ENCODE results near the gene MS4A14. TPM values are rescaled to one million over a fixed set of nuclear protein-coding genes. Genes with fewer than 3 reads are reported as not detected.

MS4A14 gene
- total RNA-seq, 1 experiment from 2014 or later: 1.3 TPM

- no peaks in the 10 kb centered on the region for H3K9me3 ChIP-seq (ENCODE audit: low read length)
- H3K4me2 ChIP-seq (ENCODE audit: low read depth, low read length, poor library complexity, severe bottlenecking): no peak overlapping the region
- H3K27me3 ChIP-seq (ENCODE audit: low read length): no peaks in the 10 kb centered on the region; the same call in 1 of the 2 replicates
- H3K4me3 ChIP-seq (ENCODE audit: low read length): no peak overlapping the region
- no peak overlapping the region for H3K9ac ChIP-seq (ENCODE audit: low read length)
- H4K20me1 ChIP-seq (ENCODE audit: insufficient read depth, low read depth, low read length): no peaks in the 10 kb centered on the region
- H3K9me2 ChIP-seq (replicated peaks; ENCODE audit: insufficient read depth, low read length): no peaks in the 10 kb centered on the region
- no peaks in the 10 kb centered on the region for H3K79me2 ChIP-seq (ENCODE audit: low read length)
- no peaks in the 10 kb centered on the region for H3K36me3 ChIP-seq (ENCODE audit: insufficient read depth, low read length)
- DNase-seq: no peak
- H3K4me1 ChIP-seq (ENCODE audit: low read length): peaks cover 38% of the 10 kb centered on the region
- no peak overlapping the region for H2AFZ ChIP-seq (ENCODE audit: low read length)
- no peak overlapping the region for H3K27ac ChIP-seq (ENCODE audit: low read length)
Measured at GRCh38 chr11:60393016-60393415, 3.2 kb upstream of the MS4A14 start.

GRCh38 chr11:60394666-60395380 lies 1.4 kb upstream of the MS4A14 start:
- Histone ChIP-seq H3K27ac (ENCODE audit: low read length) (no peak overlapping the region), H3K79me2 (ENCODE audit: low read length) (no peaks in the 10 kb centered on the region), H3K9ac (ENCODE audit: low read length) (no peak overlapping the region), H3K36me3 (ENCODE audit: insufficient read depth, low read length) (no peaks in the 10 kb centered on the region), H3K4me3 (ENCODE audit: low read length) (no peak overlapping the region), H3K9me3 (ENCODE audit: low read length) (no peaks in the 10 kb centered on the region), H2AFZ (ENCODE audit: low read length) (no peak overlapping the region), H3K4me2 (ENCODE audit: low read depth, low read length, poor library complexity, severe bottlenecking) (no peak overlapping the region), H3K4me1 (ENCODE audit: low read length) (peaks cover 30% of the 10 kb centered on the region), H3K9me2 (replicated peaks; ENCODE audit: insufficient read depth, low read length) (no peaks in the 10 kb centered on the region), H3K27me3 (ENCODE audit: low read length) (no peaks in the 10 kb centered on the region; the same call in 1 of the 2 replicates), H4K20me1 (ENCODE audit: insufficient read depth, low read depth, low read length) (no peaks in the 10 kb centered on the region)
- no peak for DNase-seq

- H3K36me3 ChIP-seq (ENCODE audit: insufficient read depth, low read length): no peaks in the 10 kb centered on the region
- DNase-seq: peak; percentile 91
- H3K79me2 ChIP-seq (ENCODE audit: low read length): no peaks in the 10 kb centered on the region
- no peaks in the 10 kb centered on the region for H3K9me3 ChIP-seq (ENCODE audit: low read length)
- peak overlapping the region; percentile 34 for H3K4me3 ChIP-seq (ENCODE audit: low read length)
- peak overlapping the region; percentile 33 for H2AFZ ChIP-seq (ENCODE audit: low read length)
- no peaks in the 10 kb centered on the region for H3K9me2 ChIP-seq (replicated peaks; ENCODE audit: insufficient read depth, low read length)
- H4K20me1 ChIP-seq (ENCODE audit: insufficient read depth, low read depth, low read length): no peaks in the 10 kb centered on the region
- H3K4me2 ChIP-seq (ENCODE audit: low read depth, low read length, poor library complexity, severe bottlenecking): peak overlapping the region; percentile 60
- H3K9ac ChIP-seq (ENCODE audit: low read length): peak overlapping the region; percentile 40
- peak overlapping the region; percentile 77 for H3K27ac ChIP-seq (ENCODE audit: low read length)
- no peaks in the 10 kb centered on the region for H3K27me3 ChIP-seq (ENCODE audit: low read length)
- peaks cover 26% of the 10 kb centered on the region for H3K4me1 ChIP-seq (ENCODE audit: low read length)
Measured at GRCh38 chr11:60396799-60397198, 540 bp downstream of the MS4A14 start.

GRCh38 chr11:60420015-60420414 lies 23.8 kb downstream of the MS4A14 start:
- no peak overlapping the region for H3K27ac ChIP-seq (ENCODE audit: low read length)
- H3K79me2 ChIP-seq (ENCODE audit: low read length): no peaks in the 10 kb centered on the region
- no peaks in the 10 kb centered on the region for H3K9me3 ChIP-seq (ENCODE audit: low read length)
- H4K20me1 ChIP-seq (ENCODE audit: insufficient read depth, low read depth, low read length): no peaks in the 10 kb centered on the region
- no peak overlapping the region for H3K4me2 ChIP-seq (ENCODE audit: low read depth, low read length, poor library complexity, severe bottlenecking)
- H3K9ac ChIP-seq (ENCODE audit: low read length): no peak overlapping the region
- no peaks in the 10 kb centered on the region for H3K27me3 ChIP-seq (ENCODE audit: low read length)
- no peaks in the 10 kb centered on the region for H3K36me3 ChIP-seq (ENCODE audit: insufficient read depth, low read length)
- H3K4me3 ChIP-seq (ENCODE audit: low read length): no peak overlapping the region
- DNase-seq: no peak
- H3K4me1 ChIP-seq (ENCODE audit: low read length): peaks cover 12% of the 10 kb centered on the region
- no peak overlapping the region for H2AFZ ChIP-seq (ENCODE audit: low read length)
- H3K9me2 ChIP-seq (replicated peaks; ENCODE audit: insufficient read depth, low read length): no peaks in the 10 kb centered on the region; the same call in 1 of the 2 replicates

- DNase-seq: no peak
- H4K20me1 ChIP-seq (ENCODE audit: insufficient read depth, low read depth, low read length): no peaks in the 10 kb centered on the region
- H3K9ac ChIP-seq (ENCODE audit: low read length): no peak overlapping the region
Measured at GRCh38 chr11:60422609-60423008, 26.4 kb downstream of the MS4A14 start.

GRCh38 chr11:60428517-60428916 lies 32.3 kb downstream of the MS4A14 start:
- no peak overlapping the region for H3K9ac ChIP-seq (ENCODE audit: low read length)
- H3K4me1 ChIP-seq (ENCODE audit: low read length): 0 out of 2 replicates have a peak, but pooled peaks cover 3% of the 10 kb centered on the region
- no peaks in the 10 kb centered on the region for H3K9me3 ChIP-seq (ENCODE audit: low read length)
- H3K79me2 ChIP-seq (ENCODE audit: low read length): no peaks in the 10 kb centered on the region
- H3K36me3 ChIP-seq (ENCODE audit: insufficient read depth, low read length): no peaks in the 10 kb centered on the region
- no peaks in the 10 kb centered on the region for H4K20me1 ChIP-seq (ENCODE audit: insufficient read depth, low read depth, low read length)
- no peaks in the 10 kb centered on the region for H3K27me3 ChIP-seq (ENCODE audit: low read length)
- no peak overlapping the region for H3K4me2 ChIP-seq (ENCODE audit: low read depth, low read length, poor library complexity, severe bottlenecking)
- H3K4me3 ChIP-seq (ENCODE audit: low read length): no peak overlapping the region
- no peaks in the 10 kb centered on the region for H3K9me2 ChIP-seq (replicated peaks; ENCODE audit: insufficient read depth, low read length)
- no peak for DNase-seq
- H2AFZ ChIP-seq (ENCODE audit: low read length): no peak overlapping the region
- no peak overlapping the region for H3K27ac ChIP-seq (ENCODE audit: low read length)

More at GRCh38 chr11:60422609-60423008, 26.4 kb downstream of the MS4A14 start:
- H2AFZ ChIP-seq (ENCODE audit: low read length): no peak overlapping the region
- no peak overlapping the region for H3K27ac ChIP-seq (ENCODE audit: low read length)
- H3K9me2 ChIP-seq (replicated peaks; ENCODE audit: insufficient read depth, low read length): no peaks in the 10 kb centered on the region
- H3K4me1 ChIP-seq (ENCODE audit: low read length): peaks cover under 1% of the 10 kb centered on the region; the same call in 1 of the 2 replicates
- H3K27me3 ChIP-seq (ENCODE audit: low read length): no peaks in the 10 kb centered on the region
- H3K79me2 ChIP-seq (ENCODE audit: low read length): no peaks in the 10 kb centered on the region
- no peaks in the 10 kb centered on the region for H3K36me3 ChIP-seq (ENCODE audit: insufficient read depth, low read length)
- no peak overlapping the region for H3K4me2 ChIP-seq (ENCODE audit: low read depth, low read length, poor library complexity, severe bottlenecking)
- H3K9me3 ChIP-seq (ENCODE audit: low read length): no peaks in the 10 kb centered on the region
- no peak overlapping the region for H3K4me3 ChIP-seq (ENCODE audit: low read length)

GRCh38 chr11:60429272-60429671 lies 33.0 kb downstream of the MS4A14 start, which contains the start of gene MS4A5:
Gene MS4A5 (plus strand): TSS chr11:60429572. CDS start chr11:60429675, 103 bp downstream.
- H2AFZ ChIP-seq (ENCODE audit: low read length): no peak within 1 kb of the TSS
- no peaks in the 10 kb centered on the region for H3K79me2 ChIP-seq (ENCODE audit: low read length)
- H3K36me3 ChIP-seq (ENCODE audit: insufficient read depth, low read length): no peaks in the 10 kb centered on the region
- H3K27me3 ChIP-seq (ENCODE audit: low read length): no peaks in the 10 kb centered on the region
- H3K27ac ChIP-seq (ENCODE audit: low read length): no peak within 1 kb of the TSS
- no peaks in the 10 kb centered on the region for H4K20me1 ChIP-seq (ENCODE audit: insufficient read depth, low read depth, low read length)
- H3K9me3 ChIP-seq (ENCODE audit: low read length): no peaks in the 10 kb centered on the region
- no peak within 1 kb of the TSS for H3K4me3 ChIP-seq (ENCODE audit: low read length)
- no peak for DNase-seq
- H3K9ac ChIP-seq (ENCODE audit: low read length): no peak within 1 kb of the TSS
- H3K9me2 ChIP-seq (replicated peaks; ENCODE audit: insufficient read depth, low read length): no peaks in the 10 kb centered on the region
- H3K4me1 ChIP-seq (ENCODE audit: low read length): 0 out of 2 replicates have a peak, but pooled peaks cover 3% of the 10 kb centered on the region
- H3K4me2 ChIP-seq (ENCODE audit: low read depth, low read length, poor library complexity, severe bottlenecking): no peak within 1 kb of the TSS

GRCh38 chr11:60431251-60431650 lies 35.0 kb downstream of the MS4A14 start:
- Histone ChIP-seq H3K4me3 (ENCODE audit: low read length) (no peak overlapping the region), H3K9me3 (ENCODE audit: low read length) (no peaks in the 10 kb centered on the region), H3K79me2 (ENCODE audit: low read length) (no peaks in the 10 kb centered on the region), H3K4me2 (ENCODE audit: low read depth, low read length, poor library complexity, severe bottlenecking) (no peak overlapping the region), H3K4me1 (ENCODE audit: low read length) (0 out of 2 replicates have a peak, but pooled peaks cover 3% of the 10 kb centered on the region), H3K9ac (ENCODE audit: low read length) (no peak overlapping the region), H3K27me3 (ENCODE audit: low read length) (no peaks in the 10 kb centered on the region), H3K27ac (ENCODE audit: low read length) (no peak overlapping the region), H3K9me2 (replicated peaks; ENCODE audit: insufficient read depth, low read length) (no peaks in the 10 kb centered on the region), H4K20me1 (ENCODE audit: insufficient read depth, low read depth, low read length) (no peaks in the 10 kb centered on the region), H2AFZ (ENCODE audit: low read length) (no peak overlapping the region), H3K36me3 (ENCODE audit: insufficient read depth, low read length) (no peaks in the 10 kb centered on the region)
- no peak for DNase-seq
